ENCODE data around the gene SP3. TPM values are rescaled to one million over a fixed set of nuclear protein-coding genes. Genes with fewer than 3 reads are reported as not detected.

Gene SP3
- total RNA-seq, 1 donor from 2014 or later, result 215 TPM

DNA sequence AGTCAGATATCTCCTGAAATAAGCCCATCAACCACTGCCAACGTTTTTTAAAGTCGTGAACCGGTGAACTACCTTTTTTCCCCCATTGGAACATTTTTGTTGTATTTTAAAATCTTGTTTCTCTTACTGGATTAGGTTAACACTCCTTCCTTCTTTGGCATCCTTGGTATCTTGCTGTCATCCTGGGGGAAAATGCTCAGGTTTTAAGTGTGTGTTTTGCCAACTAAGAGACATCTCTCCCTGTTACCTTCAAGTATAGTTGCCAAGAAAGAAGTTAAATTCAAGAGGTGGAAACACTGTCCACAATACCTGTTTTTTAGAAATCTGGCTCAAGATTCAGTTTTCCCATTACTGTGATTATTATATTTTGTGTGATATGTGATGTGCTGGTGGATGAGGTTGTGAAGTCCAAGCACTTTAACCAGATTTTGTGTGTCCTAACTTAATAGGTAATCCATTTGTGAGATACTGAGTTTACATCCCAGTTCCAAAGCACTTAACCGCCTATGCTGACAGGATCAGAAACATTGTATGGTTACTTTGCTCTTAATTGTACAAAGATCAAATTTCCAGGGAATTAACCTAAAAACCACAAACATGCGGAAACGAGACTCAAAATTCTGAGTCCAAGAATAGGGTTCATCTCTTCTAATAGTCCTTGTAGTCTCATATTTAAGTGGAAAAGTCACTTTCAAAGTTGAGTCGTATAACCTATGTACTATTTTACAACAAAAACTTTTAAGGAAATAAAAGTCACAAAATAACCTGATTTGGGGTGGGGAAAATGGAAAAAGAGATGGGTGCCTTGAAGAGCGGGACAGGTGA, 1.3 kb upstream of the SP3 start:
- no peak for DNase-seq

DNA sequence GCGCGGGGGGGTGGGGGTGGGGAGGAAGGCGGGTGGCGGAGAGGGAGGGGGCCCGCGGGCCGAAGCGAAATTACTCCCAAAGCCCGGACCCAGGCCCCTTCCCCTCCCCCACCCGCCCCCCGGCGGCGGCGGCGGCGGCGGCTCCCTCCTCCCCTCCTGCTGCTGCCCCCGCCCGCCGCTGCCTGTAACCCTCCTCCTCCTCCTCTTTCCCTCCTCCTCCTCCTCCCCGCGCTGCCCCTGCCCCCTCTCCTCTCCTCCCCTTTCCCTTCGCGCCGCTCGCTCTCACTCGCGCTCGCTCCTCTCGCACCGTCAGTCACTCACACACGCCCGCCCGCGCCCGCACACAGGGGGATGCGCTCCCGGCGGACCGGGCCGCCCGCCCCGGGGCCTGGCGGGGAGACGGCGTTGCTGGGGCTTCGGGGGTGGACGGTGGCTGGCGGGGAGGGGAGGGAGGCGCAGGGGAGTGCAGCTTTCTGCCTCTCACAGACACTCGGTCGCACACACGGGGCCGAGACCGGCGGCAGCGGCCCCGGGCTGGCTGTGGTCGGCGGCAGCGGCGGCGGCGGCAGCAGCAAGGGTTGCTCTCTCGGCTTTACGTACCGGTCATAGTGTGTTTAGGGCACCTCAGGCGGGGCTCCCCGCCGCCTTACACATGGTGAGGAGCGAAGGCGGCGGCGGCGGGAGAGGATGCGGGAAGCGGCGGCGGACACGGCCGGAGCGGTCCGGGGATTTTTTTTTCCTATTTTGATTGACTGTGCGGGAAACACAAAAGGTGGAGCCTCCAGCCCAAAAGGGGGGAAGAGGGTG, 405 bp downstream of the SP3 start:
- DNase-seq, result peak; percentile 78

DNA sequence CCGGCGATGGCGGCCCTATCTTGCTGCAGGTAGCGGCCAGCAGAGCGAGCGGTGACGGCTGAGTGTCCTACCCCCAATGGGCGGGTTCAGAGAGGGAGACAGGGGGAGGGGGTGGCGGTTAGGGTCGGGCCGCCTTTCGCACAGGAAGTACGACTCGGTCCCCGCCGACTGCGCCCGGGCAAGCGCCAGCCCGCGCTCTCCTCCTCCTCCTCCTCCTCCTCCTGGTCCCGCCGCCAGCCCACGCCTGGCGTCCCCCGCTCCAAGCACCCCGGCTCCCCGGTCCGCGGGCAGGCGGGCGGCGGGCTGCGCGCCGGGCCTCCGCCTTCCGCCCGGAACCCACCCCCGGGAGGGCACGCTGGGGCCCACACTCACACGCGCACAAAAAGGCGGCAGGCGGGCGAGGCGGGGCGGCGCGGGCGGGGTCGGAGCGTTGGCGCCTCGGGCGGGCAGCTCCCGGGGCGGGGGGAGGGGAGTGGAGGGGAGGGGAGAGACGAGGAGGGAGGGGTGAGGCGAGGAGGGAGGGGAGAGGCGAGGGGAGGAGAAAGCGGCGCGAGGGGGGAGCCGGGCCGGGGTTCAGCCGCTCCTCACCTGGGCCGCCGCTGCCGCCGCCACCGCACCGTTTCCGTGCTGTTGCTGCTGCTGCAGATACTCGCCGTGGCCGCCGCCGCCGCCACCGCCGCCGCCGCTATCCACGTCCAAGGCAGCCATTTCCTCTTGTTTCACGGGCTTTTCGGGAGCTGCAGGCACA, 1.2 kb downstream of the SP3 start:
- peak; percentile 87 for DNase-seq

DNA sequence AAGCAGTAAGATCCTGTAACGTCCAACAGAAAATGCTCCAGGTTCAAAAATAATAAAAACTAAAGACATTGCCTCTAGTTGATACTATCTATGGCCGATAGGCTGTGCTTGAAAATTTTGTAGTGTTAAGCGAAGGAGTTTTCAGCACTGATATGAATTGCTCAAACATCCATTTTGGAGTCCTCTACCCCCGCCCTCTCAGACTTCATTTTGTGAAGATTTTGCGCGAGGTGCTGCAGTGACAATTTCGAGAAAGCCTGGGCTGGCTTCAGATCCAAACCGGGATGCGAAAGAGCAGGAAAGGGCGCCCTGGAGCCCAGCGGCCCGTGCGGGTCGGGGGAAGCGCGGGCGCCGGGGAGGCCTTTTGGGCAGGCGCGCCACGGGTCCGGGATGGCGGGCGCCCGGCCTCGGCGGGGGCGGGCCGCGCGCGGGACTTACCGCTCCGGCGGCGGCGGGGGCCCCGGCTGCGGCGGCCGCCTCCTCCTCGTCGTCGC, 1.8 kb downstream of the SP3 start:
- DNase-seq, result peak; percentile 58

DNA sequence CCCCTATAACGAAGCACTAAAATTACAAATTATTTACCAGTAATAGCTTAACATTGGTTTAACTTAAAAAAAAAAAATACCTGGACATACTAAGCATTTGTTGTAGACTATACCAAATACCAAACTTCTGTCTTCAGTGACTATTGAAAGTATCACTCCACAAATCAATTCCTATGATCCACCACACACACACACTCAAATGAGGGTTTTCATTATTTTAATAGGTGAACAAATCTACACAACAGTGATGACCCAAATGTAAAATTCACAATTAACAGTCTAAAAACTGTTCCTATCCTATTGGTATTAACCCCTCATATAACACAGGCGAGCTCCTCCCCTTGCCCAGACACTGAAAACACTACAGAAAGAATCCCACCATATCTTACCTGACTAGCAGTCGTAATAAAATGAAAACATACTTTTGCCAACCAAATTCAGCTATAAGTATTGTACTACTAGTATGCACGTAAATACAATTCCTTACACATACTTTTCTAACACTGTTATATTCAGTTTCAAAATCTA, 2.5 kb downstream of the SP3 start:
- DNase-seq, result no peak

DNA sequence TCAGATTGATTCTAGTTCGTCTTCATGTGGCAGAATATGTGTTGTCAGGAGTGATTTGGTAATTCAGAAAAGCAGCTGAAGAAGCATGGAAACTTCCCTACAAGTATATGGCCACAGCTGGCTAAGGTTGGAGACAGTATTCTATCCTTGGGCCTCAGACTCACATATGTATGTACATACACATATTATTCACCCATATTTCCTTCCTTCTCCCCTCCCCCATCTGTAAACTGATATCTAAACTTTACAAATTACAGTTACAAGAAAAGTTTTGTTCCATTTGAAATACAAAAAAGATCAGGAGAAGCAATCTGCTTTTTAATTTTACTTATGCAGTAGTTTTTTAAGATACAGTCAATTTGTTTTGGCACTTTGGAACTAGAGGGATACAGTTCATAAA, 3.1 kb downstream of the SP3 start:
- no peak for DNase-seq

DNA sequence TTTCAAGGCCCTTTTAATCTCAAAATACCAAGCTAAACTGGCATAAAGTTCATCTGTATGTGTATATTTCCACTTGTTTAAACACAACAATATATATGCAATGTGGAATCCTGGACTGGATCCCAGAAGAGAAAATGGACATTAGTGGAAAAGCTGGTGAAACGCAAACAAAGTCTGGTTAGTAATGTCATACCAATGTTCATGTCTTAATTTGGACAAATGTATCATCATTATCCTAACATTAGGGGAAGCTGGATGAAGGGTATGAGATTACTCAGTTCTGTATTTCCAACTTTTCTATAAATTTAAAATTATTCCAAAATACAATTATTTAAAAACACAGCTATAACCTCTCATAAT, 3.8 kb downstream of the SP3 start:
- DNase-seq, result no peak

DNA sequence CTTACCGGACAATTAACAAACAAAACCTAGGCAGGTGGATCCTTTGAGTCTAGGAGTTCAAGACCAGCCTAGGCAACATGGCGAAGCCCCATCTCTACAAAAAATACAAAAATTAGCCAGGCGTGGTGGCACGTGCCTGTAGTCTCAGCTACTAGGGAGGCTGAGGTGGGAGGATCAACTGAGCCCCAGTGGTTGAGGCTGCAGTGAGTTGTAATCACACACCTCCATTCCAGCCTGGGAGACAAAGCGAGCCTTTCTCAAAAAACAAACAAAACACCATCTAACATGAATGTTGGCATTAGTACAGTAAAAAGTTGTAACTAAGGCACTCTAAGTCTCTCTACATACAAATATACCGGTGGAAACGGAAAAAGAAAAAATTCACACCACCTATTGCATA, 5.3 kb downstream of the SP3 start:
- DNase-seq, result no peak

DNA sequence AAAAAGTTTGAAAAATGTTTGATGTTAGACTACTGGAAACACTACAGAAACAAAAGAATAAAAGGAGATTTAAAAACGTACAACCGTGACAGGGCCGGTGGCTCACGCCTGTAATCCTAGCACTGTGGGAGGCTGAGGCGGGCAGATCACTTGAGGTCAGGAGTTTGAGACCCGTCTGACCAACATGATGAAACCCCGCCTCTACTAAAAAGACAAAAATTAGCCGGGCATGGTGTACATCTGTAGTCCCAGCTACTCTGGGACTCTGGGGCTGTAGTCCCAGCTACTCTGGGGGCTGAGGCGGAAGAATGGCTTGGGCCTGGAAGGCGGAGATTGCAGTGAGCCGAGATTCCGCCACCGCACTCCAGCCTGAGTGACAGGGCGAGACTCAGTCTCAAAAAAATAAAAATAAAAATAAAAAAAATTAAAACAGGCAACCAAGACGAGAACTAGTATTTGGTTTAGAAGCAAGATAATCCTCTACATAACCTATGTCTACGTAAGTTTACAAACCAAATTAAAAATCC, 5.8 kb downstream of the SP3 start:
- no peak for DNase-seq

DNA sequence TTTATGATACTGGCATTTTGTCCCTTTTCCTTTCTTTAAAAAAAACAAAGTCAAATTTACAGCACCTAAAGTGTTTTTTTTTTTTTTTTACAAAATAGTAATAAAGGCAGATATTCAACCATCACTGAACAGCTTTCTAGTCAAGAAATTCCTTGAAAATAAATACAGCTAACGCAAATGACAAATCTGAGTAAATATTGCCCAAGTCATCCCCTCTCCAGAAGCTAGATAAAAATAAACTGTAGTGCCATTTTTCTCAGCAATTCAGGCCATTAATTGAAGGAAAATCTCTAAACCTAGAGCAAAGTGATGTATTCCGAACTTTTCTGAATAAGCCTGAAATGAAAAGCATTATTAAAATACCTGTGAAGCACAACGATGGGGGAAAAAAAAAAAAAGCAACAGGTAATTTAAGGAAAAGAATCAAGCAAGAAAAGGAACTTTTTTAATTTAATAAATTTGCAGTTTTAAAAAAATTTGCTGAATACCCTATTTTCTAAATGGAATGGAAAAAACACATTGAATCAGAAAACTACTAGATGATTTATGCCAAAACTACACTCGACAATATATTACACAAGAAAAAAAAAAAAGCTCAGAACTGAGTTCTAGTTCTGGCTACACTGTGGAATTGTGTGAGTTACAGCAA, 6.9 kb downstream of the SP3 start:
- no peak for DNase-seq

DNA sequence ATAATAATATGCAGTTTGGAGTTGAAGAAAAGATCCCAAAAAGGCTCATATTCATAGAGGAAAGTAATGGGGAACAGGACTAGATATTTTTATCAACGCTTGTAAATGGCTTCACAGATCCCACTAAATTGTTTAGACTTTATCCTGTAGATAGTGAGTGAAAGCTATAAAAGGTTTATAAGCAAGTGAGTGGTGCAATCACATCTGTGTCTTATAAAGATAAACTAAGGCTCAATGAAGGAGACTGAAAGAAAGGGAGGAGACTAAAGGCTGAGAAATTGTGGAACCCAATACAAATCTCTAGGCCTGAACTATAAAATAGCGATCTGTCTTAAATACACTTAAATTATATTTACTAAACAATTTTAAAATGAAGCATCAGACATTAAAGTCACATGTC, 7.7 kb downstream of the SP3 start:
- DNase-seq, result no peak

DNA sequence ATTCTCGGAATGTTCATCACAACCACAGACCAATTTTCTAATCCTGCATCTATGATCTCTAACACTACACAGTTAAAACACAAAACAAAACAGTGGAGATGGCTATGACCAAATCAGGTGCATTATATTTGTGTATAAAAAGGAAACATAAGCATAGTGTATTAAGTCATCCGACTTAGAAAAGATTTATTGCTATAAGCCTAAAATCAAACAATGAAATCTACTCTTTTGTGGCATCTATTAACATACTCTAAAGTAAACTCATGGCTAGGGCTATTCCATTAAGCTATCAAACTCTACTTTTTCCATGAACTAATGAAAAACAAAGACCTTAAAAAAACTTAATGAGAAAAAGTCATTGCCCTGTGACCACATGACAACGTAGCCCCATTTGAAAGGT, 8.7 kb downstream of the SP3 start:
- no peak for DNase-seq

DNA sequence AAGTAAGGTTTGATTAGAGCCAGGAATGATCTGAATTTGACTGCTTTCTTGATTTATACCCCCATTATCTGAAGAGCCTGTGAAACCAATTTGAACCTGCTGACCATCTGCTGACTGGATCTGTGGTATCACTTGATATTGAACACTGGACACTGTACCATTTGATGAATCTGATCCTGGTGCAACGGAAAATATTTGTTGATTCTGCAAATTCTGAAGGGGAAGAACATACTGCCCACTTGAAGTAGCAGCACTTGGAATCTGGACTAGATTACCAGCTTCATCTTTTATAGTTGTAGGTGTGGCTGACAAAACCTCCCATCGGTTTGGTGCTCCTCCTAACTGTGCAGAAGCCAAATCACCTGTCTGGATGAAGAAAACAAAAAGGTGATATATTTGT, 9.3 kb downstream of the SP3 start:
- no peak for DNase-seq

DNA sequence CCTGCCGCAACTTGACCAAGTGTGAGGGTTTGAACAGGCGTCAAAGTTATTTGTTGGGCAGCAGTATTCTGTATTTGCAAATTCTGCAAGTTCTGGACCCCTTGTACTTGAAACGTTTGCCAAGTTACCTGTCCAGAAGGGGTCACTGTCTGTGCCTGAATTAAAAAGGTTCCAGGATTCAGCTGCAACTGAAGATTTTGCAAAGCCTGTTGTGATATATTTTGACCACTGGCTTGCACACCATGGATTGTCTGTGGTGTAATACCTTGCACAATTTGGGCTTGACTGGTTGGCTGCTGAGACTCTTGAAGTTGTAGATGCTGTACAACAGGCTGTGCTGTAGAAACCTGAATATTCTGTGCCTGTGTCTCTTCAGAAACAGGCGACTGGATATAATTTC, 10.2 kb downstream of the SP3 start:
- DNase-seq, result no peak

DNA sequence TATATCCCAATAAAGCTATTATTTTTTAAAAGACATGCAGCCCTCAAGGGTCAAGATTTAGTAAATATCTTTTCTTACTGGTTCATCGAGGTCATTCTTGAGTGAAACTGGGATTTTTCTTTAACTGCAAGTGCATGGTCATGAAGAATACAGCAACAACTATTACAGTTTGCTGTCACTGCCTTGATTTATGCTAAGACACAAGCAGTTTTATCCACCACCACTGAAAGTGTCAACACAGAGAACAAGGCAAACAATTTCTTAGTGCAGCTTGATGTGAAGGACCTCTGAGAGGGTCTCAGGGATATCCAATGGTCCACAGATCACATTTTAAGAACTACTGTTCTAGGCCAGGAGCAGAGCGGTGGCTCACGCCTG, 12.1 kb downstream of the SP3 start:
- no peak for DNase-seq

DNA sequence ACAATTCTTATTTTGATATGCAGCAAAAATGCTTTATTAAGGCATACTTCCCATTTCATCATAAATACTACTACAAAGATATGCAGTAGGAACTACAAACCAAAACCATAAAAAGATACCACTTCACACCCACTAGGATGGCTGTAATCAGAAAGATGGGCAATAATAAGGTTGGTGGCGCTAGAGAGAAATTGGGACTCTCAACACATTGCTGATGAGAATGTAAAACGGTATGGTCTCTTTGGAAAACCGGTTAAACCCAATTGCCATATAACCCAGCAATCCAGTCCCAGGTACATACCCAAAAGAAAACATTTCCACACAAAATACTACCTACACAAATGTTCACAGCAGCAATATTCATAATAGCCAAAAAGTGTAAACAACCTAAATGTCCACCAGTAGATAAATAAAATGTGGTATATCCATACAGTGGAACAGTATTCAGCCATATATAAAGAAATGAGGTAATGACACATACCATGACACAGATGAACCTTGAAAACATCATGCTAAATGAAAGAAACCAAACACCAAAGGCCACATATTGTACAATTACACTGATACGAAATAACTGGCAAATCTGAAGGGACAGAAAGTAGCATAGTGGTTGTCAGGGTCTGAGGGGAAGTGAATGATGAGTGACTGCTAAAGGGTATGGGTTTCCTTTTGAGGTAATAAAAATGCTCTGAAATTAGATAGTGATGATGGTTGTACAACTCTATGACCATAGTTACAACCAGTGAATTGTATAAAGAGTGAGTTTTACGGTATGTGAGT, 12.7 kb downstream of the SP3 start:
- no peak for DNase-seq

DNA sequence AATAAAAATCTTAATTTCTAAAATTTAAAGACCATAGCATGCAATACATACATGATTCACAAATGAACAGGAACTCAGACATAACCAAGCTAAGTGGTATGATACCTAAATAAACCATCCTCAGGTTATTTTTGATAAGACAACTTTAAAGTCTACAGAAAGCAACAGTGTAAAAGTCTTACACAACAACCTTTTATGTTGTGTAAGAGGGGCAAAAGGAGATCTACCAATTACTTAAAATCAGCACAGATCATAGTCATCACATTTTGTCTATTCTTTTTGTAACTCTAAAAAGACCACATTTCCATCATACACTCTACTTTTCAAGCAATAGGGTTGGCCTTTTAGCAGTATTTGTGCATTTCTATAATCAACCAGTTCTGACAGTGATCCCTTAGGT, 16.3 kb downstream of the SP3 start:
- no peak for DNase-seq

DNA sequence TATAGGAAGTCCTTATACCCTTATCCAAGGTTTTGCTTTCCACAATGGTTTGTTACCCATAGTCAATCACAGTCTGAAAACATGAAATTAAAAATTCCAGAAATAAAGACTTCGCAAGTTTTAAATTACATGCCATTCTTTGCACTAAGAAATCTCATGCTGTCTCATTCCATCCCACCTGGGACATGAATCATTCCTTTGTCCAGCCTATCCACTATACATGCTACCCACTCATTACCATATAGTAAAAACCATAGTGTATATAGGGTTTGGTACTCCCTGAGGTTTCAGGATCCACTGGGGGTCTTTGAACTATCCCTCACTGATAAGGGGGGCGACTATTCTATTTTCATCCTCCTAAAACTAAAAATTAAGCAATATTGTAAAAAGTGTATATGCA, 17.0 kb downstream of the SP3 start:
- no peak for DNase-seq

DNA sequence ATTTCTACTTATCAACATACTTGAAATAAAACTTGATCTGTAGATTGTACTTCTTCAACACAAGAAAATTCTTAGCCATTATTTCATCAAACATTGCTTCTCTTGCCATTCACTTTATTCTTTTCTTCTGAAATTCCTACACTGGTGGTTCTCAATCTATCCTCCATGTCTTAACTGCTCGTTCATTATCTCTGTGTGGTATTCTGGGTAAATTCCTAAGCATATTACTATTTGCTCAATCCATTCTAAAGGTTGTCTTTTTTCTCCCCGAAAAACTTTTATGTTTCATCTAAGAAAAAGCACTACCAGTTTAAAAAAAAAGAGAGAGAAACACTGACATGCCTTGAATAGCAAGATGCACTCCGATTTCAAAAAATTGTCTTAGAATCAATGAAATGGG, 18.0 kb downstream of the SP3 start:
- DNase-seq, result no peak

DNA sequence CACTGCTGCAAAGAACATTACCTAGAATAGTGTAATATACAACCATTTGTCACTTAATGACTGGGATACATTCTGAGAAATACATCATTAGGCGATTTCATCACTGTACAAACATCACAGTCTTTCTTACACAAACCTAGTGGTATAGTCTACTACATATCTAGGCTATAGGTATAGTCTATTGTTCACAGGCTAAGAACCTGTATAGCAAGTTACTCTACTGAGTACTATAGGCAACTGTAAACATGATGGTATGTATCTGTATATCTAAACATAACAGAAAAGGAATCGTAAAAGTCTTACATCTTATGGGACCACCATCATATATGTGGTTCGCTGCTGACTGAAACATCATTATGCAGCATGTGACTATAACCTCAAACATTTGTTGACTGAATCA, 21.4 kb downstream of the SP3 start:
- DNase-seq, result no peak

DNA sequence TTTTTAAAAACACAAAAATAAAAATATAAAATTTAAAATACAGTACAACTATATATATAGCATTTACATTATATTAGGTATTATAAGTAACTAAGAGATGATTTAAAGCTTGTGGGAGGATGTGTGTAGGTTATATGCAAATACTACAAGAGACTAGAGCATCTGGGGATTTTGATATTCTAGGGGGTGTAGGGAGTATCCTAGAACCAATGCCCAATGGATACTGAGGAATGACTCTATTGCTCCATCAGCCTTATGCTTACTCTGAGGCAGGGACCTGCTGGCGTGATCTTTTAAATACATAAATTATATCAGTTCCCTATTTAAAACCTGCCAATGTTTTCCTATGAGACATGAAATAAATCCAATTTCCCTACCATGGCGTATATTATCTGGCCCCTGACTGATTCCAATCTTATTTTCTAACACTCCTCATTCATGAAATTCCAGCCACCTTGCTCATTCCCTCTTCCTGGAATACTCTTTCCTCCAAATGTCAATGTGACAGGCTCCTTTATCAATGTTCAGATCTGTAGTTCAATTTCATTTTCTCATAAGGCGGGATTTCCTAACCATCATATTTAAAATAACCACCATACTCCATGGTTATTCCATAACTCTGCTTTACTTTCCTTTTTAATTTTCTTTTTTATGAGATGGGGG, 22.2 kb downstream of the SP3 start:
- DNase-seq, result no peak

Data from occipital lobe (tissue), 2 donors.